Hair follicle dermal papilla cell (primary cell): ENCODE data around the gene CD207. TPM values are rescaled to one million over a fixed set of nuclear protein-coding genes. Genes with fewer than 3 reads are reported as not detected.

ENCODE experiments used
- small RNA-seq: library from RNA; depleted of rRNA; stranded (forward); fragments of <200 nt; gene quantifications from one replicate; pipeline ENCODE3, GENCODE V24; 2012
- total RNA-seq: library from RNA; depleted of rRNA; stranded (reverse); fragments of >200 nt; gene quantifications from 2 replicates; pipeline ENCODE4 v1.2.3, GENCODE V29; 2012

The CD207 gene
- total RNA-seq, result not detected in 2 replicates

DNA sequence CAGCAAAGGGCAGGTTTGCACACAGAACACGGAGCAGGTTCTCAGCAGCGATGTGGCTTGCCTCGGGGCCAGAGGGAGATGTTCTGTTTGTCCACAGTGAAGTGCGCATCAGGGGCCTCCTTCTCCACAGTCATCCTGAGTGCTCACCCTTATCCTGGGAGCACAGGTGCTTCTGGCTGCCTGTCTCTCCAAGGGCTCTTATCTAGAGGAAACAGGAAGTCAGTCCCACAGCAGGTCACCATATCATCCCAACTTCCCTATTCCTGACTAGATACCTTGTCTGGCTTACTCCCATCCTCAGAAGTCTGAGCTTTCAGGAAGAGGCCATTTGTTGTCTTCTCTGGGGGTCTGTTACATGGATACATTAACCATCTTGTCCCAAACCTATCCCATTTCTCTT is at the start of gene CD207:
CD207 (minus strand) TSS at position 174 of the 400 bp plus-strand sequence; CDS start at position 134, 40 bp downstream.

DNA sequence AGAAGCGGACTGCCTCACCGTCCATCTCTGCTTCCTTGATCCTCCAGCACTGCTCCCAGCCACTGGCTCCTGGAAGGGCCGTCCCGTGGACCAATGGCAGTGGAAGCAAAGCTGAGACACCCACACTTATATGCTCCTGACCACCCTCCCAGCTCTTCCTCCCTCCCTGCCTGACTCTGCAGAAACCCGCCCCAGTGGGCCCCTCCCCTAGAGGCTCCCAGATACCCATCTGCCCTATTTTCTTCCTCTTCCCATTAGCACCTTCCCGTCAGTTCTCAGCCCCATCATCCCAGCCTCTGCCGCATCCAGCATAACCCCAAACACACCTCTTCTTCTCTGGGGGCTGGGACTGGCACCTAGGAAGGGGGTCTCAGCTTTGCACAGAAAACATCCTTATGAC is 15.1 kb downstream of the CD207 start, which contains the start of gene CLEC4F:
CLEC4F (minus strand) TSS at position 101 of the 400 bp plus-strand sequence; CDS start at position 25, 76 bp downstream.

DNA sequence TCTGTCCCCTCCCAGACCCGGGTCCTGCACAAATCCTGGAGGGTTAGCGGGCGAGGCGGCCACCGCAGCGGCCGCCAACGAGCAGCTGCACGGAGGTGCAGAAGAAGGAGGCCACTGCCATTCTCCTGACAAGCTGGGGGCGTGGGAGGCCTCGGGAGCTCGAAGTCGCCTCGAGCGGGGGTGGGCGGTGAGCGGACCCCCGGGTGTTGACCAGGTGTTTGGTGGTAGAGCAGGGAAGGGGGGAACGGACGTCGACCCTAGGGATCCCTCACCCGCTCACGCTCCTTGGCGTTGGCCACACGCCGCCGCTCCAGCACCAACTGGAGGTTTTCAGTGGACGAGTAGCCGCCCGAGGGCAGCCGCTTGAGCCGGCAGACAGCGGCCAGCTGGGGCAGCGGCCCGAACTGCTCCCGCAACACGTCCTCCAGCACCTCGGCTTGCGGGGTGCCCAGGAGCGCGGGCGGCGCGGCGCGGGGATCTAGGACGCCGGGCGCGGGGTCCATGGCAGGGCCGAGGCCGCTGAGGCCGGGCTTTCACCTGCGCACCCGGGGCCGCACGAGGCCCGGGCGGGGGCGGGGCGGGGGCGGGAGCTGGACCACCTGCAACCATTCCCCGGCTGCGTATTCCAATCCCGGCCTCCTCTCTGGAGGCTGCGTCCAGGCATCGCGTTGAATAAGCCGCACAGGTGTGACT is 45.3 kb downstream of the CD207 start, which contains the start of gene FIGLA:
FIGLA (minus strand) TSS at position 508 of the 693 bp plus-strand sequence; CDS start at position 503, 5 bp downstream.

Small RNAs within 50 kb of the gene (small RNA-seq; reads per million reads assigned to genes)
- not detected for gene HMGN2P21

Other genes starting within 250 kb of the CD207 start
- gene ADD2, start 67.6 kb downstream of the CD207 start, total RNA-seq, result 0.32 TPM in 1 of 2 replicates, not detected in the other
- gene FIGLA, start 45.2 kb downstream of the CD207 start, total RNA-seq, result not detected in 2 replicates
- not detected in 2 replicates for gene CLEC4F, start 15.2 kb downstream of the CD207 start, total RNA-seq
- 2.9 and 3.2 TPM in 2 replicates for gene VAX2, start 64.8 kb upstream of the CD207 start, total RNA-seq
- gene ATP6V1B1, start 100.1 kb upstream of the CD207 start, total RNA-seq, result 1.1 and 2.1 TPM in 2 replicates
- gene ANKRD53, start 142.8 kb upstream of the CD207 start, total RNA-seq, result 2.4 and 2.7 TPM in 2 replicates
- 32.1 and 44.8 TPM in 2 replicates for gene TEX261, start 159.1 kb upstream of the CD207 start, total RNA-seq
- gene NAGK, start 232.8 kb upstream of the CD207 start, total RNA-seq, result 50.3 and 63.4 TPM in 2 replicates